Erythroblast (primary cell): ENCODE data around the gene ADAMTS7.
"Not testable (repeated sequence)": the region's sequence is repeated elsewhere in the genome, so short reads cannot be mapped to it uniquely, and the experiment has no call there.

Source experiments
- GATA1 ChIP-seq: IDR thresholded peaks from 2 replicates; pipeline ENCODE4 v1.6.1; 2011; ENCODE audit warnings: low read depth, mild to moderate bottlenecking, control low read depth, low read length, moderate library complexity
- POLR2A ChIP-seq: IDR thresholded peaks from 2 replicates; pipeline ENCODE4 v1.6.1; 2011; ENCODE audit warnings: mild to moderate bottlenecking, low read length

DNA sequence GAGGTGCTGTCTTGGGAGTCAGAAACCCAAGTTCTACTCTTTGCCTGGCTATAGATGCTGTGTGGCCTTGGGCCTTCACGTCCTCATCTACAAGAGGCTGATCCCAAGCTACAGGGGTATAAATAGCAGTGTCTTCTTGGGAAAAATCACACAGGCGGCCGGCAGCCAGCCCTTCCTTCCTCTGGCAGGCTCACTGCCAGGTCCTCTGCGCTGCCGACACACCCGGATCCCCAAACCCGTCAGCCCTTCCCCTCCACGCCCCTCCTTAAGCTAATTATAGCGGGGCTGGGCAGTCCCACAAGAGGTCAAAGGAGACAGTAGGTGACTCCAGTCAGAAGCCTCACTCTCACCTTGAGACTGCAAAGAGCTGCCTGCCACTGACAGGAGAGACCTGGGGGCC, 31.3 kb downstream of the ADAMTS7 start:
- not testable (repeated sequence) for TF ChIP-seq POLR2A, GATA1
